Thyroid gland (tissue), 4 donors: ENCODE results near the gene NDE1. TPM values are rescaled to one million over a fixed set of nuclear protein-coding genes. Genes with fewer than 3 reads are reported as not detected.

Source experiments
- DNase-seq, 2 donors: peaks; one replicate each; pipeline ENCODE4 v3.0.0-alpha.2; 2019
- H3K27ac ChIP-seq, 3 donors: fragments of 200-600 bp; sonication (generic); 1 replicate in 2 of 3; 2 replicates in 1 of 3; pipeline ENCODE4 v1.5.1; 2016 to 2019; ENCODE audit warnings: mild to moderate bottlenecking in 1 of 3, moderate library complexity in 1 of 3
- H3K27me3 ChIP-seq: fragments of 200-600 bp; sonication (generic); one replicate; pipeline ENCODE4 v1.5.1; 2019
- H3K36me3 ChIP-seq, 2 donors: fragments of 200-600 bp; sonication (generic); one replicate each; pipeline ENCODE4 v1.5.1; 2016 to 2019
- H3K4me1 ChIP-seq, 2 donors: fragments of 200-600 bp; sonication (generic); one replicate each; pipeline ENCODE4 v1.5.1; 2017 to 2019
- H3K4me3 ChIP-seq, 3 donors: fragments of 200-600 bp; sonication (generic); replicated peaks in 1 of 3; 1 replicate in 2 of 3; 2 replicates in 1 of 3; pipeline ENCODE4 v1.5.1; 2016; ENCODE audit warnings: mild to moderate bottlenecking in 1 of 3
- H3K9me3 ChIP-seq: fragments of 200-600 bp; sonication (generic); one replicate; pipeline ENCODE4 v1.5.1; 2017
- POLR2A ChIP-seq, 2 donors: fragments of 450-650 bp; IDR thresholded peaks; one replicate each; pipeline ENCODE4 v1.6.1; 2017; ENCODE audit warnings: antibody characterized with exemption in 2 of 2, mild to moderate bottlenecking in 2 of 2, moderate library complexity in 1 of 2
- WGBS, 2 donors: methylation state at CpG; one replicate each; pipeline ENCODE4 v1.1.5; 2017; 5-methylcytosine and 5-hydroxymethylcytosine counted together
- intact Hi-C: fragments of 100-400 bp; cut with DNase I; formaldehyde crosslinking; loops from one replicate; pipeline ENCODE4 v1.15.1; 2023
- total RNA-seq, 4 donors: library from RNA; depleted of rRNA; stranded (reverse); fragments of >200 nt; gene quantifications; one replicate each; pipeline ENCODE4 v1.2.3, GENCODE V29; 2016
- TF ChIP-seq, protein P1 (sequence below), 6 experiments: fragments of 200-600 bp in 3 of 6; fragments of 450-650 bp in 3 of 6; sonication (generic) in 3 of 6; IDR thresholded peaks; one replicate each; pipeline ENCODE4 v1.5.1; 2016 to 2019; ENCODE audit warnings: antibody characterized with exemption in 6 of 6, mild to moderate bottlenecking in 2 of 6, inconsistent platforms in 1 of 6, moderate library complexity in 1 of 6

The NDE1 gene
- total RNA-seq, 4 donors from 2014 or later: 7.7 to 21.3 (median 14.7) TPM

- Histone ChIP-seq H3K27ac (no peak overlapping the region), H3K27me3 (no peaks in the 10 kb centered on the region), H3K4me3 (no peak overlapping the region), H3K4me1 (no peaks in the 10 kb centered on the region), H3K9me3 (no peaks in the 10 kb centered on the region), H3K36me3 (no peaks in the 10 kb centered on the region)
- whole genome bisulfite sequencing, 2 donors: 47 to 64% methylated on average over 2 of the region's 2 CpGs
- intact Hi-C loops: no loop called here
- no peak for TF ChIP-seq POLR2A (IDR thresholded peaks at IDR 0.05)
- TF ChIP-seq, protein P1, sequence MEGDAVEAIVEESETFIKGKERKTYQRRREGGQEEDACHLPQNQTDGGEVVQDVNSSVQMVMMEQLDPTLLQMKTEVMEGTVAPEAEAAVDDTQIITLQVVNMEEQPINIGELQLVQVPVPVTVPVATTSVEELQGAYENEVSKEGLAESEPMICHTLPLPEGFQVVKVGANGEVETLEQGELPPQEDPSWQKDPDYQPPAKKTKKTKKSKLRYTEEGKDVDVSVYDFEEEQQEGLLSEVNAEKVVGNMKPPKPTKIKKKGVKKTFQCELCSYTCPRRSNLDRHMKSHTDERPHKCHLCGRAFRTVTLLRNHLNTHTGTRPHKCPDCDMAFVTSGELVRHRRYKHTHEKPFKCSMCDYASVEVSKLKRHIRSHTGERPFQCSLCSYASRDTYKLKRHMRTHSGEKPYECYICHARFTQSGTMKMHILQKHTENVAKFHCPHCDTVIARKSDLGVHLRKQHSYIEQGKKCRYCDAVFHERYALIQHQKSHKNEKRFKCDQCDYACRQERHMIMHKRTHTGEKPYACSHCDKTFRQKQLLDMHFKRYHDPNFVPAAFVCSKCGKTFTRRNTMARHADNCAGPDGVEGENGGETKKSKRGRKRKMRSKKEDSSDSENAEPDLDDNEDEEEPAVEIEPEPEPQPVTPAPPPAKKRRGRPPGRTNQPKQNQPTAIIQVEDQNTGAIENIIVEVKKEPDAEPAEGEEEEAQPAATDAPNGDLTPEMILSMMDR (IDR thresholded peaks at IDR 0.05): no peak
- DNase-seq: no peak
These were observed 99.3 kb downstream of the NDE1 start for GRCh38 chr16:15749371-15749770.

- Histone ChIP-seq H3K9me3 (no peaks in the 10 kb centered on the region), H3K36me3 (no peaks in the 10 kb centered on the region), H3K27ac (no peak overlapping the region), H3K27me3 (no peaks in the 10 kb centered on the region), H3K4me1 (no peaks in the 10 kb centered on the region), H3K4me3 (no peak overlapping the region)
- intact Hi-C loops: no loop called here
- WGBS, 2 donors: 85 to 96% methylated on average over 8 to 12 of the region's 18 CpGs
- TF ChIP-seq, protein P1 (IDR thresholded peaks at IDR 0.05): no peak
- TF ChIP-seq POLR2A (IDR thresholded peaks at IDR 0.05): no peak
- DNase-seq: no peak
These were observed 99.9 kb downstream of the NDE1 start for GRCh38 chr16:15749985-15750384.

DNA sequence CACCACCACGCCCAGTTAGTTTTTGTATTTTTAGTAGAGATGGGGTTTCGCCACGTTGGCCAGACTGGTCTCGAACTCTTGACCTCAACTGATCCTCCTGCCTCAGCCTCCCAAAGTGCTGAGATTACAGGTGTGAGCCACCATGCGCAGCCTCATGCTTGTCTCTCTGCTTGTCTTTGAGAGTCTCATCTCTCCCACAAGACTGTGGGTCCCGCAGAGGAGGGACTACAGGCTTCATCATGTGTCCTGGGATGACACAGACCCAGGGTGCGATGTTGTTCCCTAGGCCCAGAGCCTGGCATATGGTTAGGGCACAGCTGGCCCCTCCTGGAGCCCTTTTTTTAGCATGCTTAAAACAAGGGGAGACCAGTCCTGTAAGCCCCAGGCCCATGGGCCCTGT, 101.9 kb downstream of the NDE1 start:
- Histone ChIP-seq H3K27me3 (no peaks in the 10 kb centered on the region), H3K36me3 (no peaks in the 10 kb centered on the region), H3K9me3 (no peaks in the 10 kb centered on the region), H3K4me3 (no peak overlapping the region), H3K4me1 (no peaks in the 10 kb centered on the region), H3K27ac (no peak overlapping the region)
- intact Hi-C loops: no loop called here
- no peak for DNase-seq
- TF ChIP-seq, protein P1 (IDR thresholded peaks at IDR 0.05): no peak
- no peak for TF ChIP-seq POLR2A (IDR thresholded peaks at IDR 0.05)
- 91 to 99% methylated on average over 5 to 7 of the region's 7 CpGs for WGBS, 2 donors

DNA sequence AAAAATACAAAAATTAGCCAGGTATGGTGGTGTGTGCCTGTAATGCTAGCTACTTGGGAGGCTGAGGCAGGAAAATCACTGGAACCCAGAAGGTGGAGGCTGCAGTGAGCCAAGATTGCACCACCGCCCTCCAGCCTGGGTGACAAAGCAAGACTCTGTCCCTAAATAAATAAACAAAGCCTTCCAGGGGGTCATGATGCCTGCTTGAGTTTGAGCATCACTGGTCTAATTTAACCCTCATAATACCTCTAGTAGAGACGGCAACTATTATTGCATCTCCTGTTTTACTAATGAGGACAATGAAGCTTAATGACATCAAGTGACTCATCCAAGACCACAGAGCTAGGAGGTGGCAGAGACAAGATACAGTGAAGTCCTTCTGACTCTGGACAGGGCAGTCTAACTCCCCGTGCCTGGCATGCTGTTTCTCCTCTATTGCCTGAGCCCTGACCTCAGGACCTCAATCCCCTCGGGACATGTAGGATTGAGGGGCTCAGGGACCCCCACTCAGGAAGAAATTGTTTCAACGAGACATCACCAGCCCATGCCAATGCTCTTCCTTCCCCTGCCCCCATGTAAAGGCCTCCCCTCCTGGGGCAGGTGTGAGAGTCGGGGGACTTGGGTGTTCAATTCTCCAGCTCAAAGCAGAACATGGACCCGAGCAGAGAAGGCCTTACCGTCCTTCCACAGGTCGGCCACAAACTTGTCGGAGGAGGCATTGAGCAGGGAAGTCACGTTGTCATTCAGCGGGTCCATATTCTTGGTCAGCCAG, 102.9 kb downstream of the NDE1 start:
- no peaks in the 10 kb centered on the region for H3K4me1 ChIP-seq
- 81 to 93% methylated on average over 8 to 12 of the region's 12 CpGs for WGBS, 2 donors
- intact Hi-C loops: no loop called here
- H3K4me3 ChIP-seq: no peak overlapping the region
- DNase-seq: no peak
- H3K27me3 ChIP-seq: no peaks in the 10 kb centered on the region
- no peaks in the 10 kb centered on the region for H3K36me3 ChIP-seq
- H3K9me3 ChIP-seq: no peaks in the 10 kb centered on the region
- H3K27ac ChIP-seq: no peak overlapping the region
- TF ChIP-seq, protein P1 (IDR thresholded peaks at IDR 0.05): no peak
- TF ChIP-seq POLR2A (IDR thresholded peaks at IDR 0.05): no peak

GRCh38 chr16:15754821-15755534, 104.9 kb downstream of the NDE1 start:
- 94 to 97% methylated on average over 8 of the region's 8 CpGs for WGBS, 2 donors
- no peak for TF ChIP-seq POLR2A (IDR thresholded peaks at IDR 0.05)
- TF ChIP-seq, protein P1 (IDR thresholded peaks at IDR 0.05): no peak
- intact Hi-C loops: no loop called here
- Histone ChIP-seq H3K27me3 (no peaks in the 10 kb centered on the region), H3K36me3 (no peaks in the 10 kb centered on the region), H3K4me3 (no peak overlapping the region), H3K27ac (no peak overlapping the region), H3K4me1 (no peaks in the 10 kb centered on the region), H3K9me3 (no peaks in the 10 kb centered on the region)
- DNase-seq: no peak
